Lung (tissue), 12 donors: Measurements from ENCODE around the gene LZTR1. TPM values are rescaled to one million over a fixed set of nuclear protein-coding genes. Genes with fewer than 3 reads are reported as not detected.
A peak's percentile ranks its signal among the peaks of the same experiment; 100 is the strongest.

Source experiments
- ATAC-seq: fragments of 200-7000 bp; cut with Tn5 transposase; one replicate; pipeline ENCODE4 v1.9.1; 2020; ENCODE audit warnings: moderate number of reproducible peaks; ENCODE audit not compliant: insufficient read depth, low FRiP score
- DNase-seq, 3 donors: peaks; one replicate each; pipeline ENCODE4 v3.0.0-alpha.2; 2013 to 2017
- H3K27ac ChIP-seq, 2 donors: one replicate each; pipeline ENCODE4 v1.5.1; 2013; ENCODE audit warnings: mild to moderate bottlenecking in 2 of 2, moderate library complexity in 2 of 2, control low read depth in 1 of 2, inconsistent platforms in 1 of 2, low read depth in 1 of 2, low read length in 1 of 2
- H3K27me3 ChIP-seq, 3 donors: one replicate each; pipeline ENCODE4 v1.5.1; 2013; ENCODE audit warnings: low read length in 2 of 3; ENCODE audit not compliant: control insufficient read depth in 3 of 3, insufficient read depth in 3 of 3
- H3K36me3 ChIP-seq, 4 donors: one replicate each; pipeline ENCODE4 v1.5.1; 2013; ENCODE audit warnings: low read length in 4 of 4, mild to moderate bottlenecking in 1 of 4, moderate library complexity in 1 of 4; ENCODE audit not compliant: control insufficient read depth in 4 of 4, insufficient read depth in 4 of 4
- H3K4me1 ChIP-seq, 5 donors: one replicate each; pipeline ENCODE4 v1.5.1; 2013; ENCODE audit warnings: low read length in 5 of 5, mild to moderate bottlenecking in 2 of 5, moderate library complexity in 1 of 5; ENCODE audit not compliant: control insufficient read depth in 5 of 5, insufficient read depth in 5 of 5
- H3K4me3 ChIP-seq: one replicate; pipeline ENCODE4 v1.5.1; 2013; ENCODE audit warnings: mild to moderate bottlenecking, control low read depth, moderate library complexity
- H3K9ac ChIP-seq, 2 donors: one replicate each; pipeline ENCODE4 v1.5.1; 2013; ENCODE audit warnings: low read length in 2 of 2, control low read depth in 1 of 2; ENCODE audit not compliant: insufficient read depth in 1 of 2
- H3K9me3 ChIP-seq, 4 donors: one replicate each; pipeline ENCODE4 v1.5.1; 2013; ENCODE audit warnings: low read length in 3 of 4, mild to moderate bottlenecking in 1 of 4, moderate library complexity in 1 of 4; ENCODE audit not compliant: control insufficient read depth in 4 of 4, insufficient read depth in 3 of 4
- WGBS, 2 donors: extraction: QIAGEN DNeasy Blood & Tissue Kit; methylation state at CpG; one replicate each; pipeline ENCODE4 v1.1.7; 2013; 5-methylcytosine and 5-hydroxymethylcytosine counted together
- polyA plus RNA-seq, 2 donors: library from polyadenylated mRNA; stranded (reverse); fragments of 200-250 nt; gene quantifications; one replicate each; pipeline ENCODE4 v1.2.1, GENCODE V29; 2013
- total RNA-seq, 2 donors: library from RNA; depleted of rRNA in 1 of 2; stranded (reverse); fragments of >200 nt in 1 of 2; gene quantifications; one replicate each; pipeline ENCODE4 v1.2.1, GENCODE V29; 2014 to 2021
- TF ChIP-seq, protein P1 (sequence below): IDR thresholded peaks from 2 replicates; pipeline ENCODE4 v1.5.1; 2012; ENCODE audit warnings: mild to moderate bottlenecking; ENCODE audit errors: control extremely low read depth, extremely low read depth
- donor health status: control.
- donor health status: control.
- donor health status: Bipolar disorder and iron deficiency.
- donor health status: healthy.
- donor health status: DM: yes; HTN: yes; CAD: no.

LZTR1 gene
- total and polyA plus RNA-seq, 4 donors: 33.8 to 64.9 (median 44.9) TPM

DNA sequence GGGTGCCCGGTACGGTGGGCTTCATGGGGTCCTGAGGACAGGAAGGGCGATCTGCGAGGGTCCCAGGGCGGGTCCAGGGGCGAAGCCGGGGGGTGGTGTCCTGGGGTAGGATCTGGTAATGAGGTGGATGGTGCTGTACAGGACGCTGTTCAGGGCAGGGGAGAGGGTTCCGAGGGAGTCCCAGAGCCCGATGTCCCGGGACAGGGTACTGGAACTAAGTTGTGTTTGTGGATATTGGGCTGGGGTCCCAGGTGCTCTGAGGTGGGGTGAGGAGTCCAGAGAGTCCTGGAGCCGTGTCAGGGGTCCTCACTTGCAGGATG, 426 bp downstream of the LZTR1 start:
- DNase-seq: no peak
- TF ChIP-seq, protein P1, sequence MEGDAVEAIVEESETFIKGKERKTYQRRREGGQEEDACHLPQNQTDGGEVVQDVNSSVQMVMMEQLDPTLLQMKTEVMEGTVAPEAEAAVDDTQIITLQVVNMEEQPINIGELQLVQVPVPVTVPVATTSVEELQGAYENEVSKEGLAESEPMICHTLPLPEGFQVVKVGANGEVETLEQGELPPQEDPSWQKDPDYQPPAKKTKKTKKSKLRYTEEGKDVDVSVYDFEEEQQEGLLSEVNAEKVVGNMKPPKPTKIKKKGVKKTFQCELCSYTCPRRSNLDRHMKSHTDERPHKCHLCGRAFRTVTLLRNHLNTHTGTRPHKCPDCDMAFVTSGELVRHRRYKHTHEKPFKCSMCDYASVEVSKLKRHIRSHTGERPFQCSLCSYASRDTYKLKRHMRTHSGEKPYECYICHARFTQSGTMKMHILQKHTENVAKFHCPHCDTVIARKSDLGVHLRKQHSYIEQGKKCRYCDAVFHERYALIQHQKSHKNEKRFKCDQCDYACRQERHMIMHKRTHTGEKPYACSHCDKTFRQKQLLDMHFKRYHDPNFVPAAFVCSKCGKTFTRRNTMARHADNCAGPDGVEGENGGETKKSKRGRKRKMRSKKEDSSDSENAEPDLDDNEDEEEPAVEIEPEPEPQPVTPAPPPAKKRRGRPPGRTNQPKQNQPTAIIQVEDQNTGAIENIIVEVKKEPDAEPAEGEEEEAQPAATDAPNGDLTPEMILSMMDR: no peak

DNA sequence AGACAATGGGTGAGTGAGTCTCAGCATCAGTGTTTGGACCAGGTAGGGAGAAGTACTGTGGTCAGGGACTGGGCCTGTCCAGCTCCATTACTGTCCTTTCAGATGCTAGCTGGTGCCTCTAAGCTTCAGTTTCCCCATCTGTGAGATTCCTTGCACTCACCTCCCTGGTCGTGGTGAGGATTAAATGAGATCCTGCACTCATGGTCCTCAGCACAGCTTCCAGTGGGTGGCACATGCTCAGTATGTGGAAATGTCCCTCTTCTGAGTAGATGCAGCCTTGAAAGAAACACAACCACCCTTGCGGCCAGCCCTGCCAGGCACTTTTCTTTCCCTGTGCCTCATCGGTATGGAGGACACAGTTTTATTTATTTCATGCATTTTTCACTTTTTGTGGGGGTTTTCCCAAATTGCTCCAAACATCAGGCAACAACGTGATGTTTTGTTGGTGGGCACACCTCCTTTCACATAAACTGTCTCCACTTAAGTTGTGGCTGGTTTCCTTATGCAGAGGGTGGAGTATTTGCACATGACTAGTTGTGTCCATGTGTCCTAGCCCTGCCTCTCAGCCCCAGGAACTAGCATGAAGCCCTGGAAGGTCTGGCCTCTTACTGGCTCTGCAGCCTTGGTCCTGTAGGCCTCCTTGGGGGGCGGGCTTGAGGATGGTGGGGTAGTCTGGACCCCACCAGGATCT, 1.1 kb downstream of the LZTR1 start:
- Histone ChIP-seq H3K4me3 (peak overlapping the region; percentile 92), H3K27me3 (peaks cover 0 to 3% (median 0%) of the 10 kb centered on the region in 3 donors), H3K27ac (no peak overlapping the region), H3K36me3 (peaks cover 0 to 17% (median 5%) of the 10 kb centered on the region in 4 donors), H3K9ac (peak overlapping the region; percentile 20 to 96), H3K9me3 (peaks cover 0 to 2% (median 0%) of the 10 kb centered on the region in 4 donors), H3K4me1 (peaks cover 0 to 24% (median 10%) of the 10 kb centered on the region in 5 donors)
- DNase-seq (no peak), ATAC-seq (no peak)
- WGBS, 2 donors: 75 to 77% methylated on average over 5 of the region's 5 CpGs
- TF ChIP-seq, protein P1: no peak

More for the DNA sequence above, 426 bp downstream of the LZTR1 start:
- H3K4me3 ChIP-seq: peak overlapping the region; percentile 92
- H3K4me1 ChIP-seq: peaks cover 0 to 24% (median 10%) of the 10 kb centered on the region in 5 donors
- H3K9ac ChIP-seq: peak overlapping the region; percentile 20 to 96
- peaks cover 0 to 3% (median 0%) of the 10 kb centered on the region in 3 donors for H3K27me3 ChIP-seq
- ATAC-seq: no peak
- peaks cover 0 to 3% (median 0%) of the 10 kb centered on the region in 4 donors for H3K9me3 ChIP-seq
- peak overlapping the region; percentile 92 to 96 for H3K27ac ChIP-seq
- WGBS, 2 donors: 1% methylated on average over 12 of the region's 12 CpGs
- peaks cover 0 to 12% (median 5%) of the 10 kb centered on the region in 4 donors for H3K36me3 ChIP-seq

DNA sequence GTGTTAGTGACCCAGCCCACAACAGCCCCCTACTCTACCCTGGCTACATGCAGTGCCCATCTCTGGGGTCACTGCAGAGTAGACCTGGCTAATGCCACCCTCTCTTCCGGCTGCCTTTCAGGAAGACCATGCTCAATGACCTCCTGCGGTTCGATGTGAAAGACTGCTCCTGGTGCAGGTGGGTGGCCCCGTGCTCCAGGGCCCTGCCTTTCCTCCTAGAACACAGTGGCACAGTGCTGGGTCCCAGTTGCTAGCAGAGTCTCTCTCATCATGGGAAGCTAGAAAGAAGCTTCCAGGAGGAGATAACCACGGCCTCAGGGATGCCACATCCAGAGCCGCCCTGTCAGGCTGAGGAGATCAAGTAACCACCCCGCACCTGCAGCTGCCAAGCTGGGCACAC, 3.6 kb downstream of the LZTR1 start:
- Histone ChIP-seq H3K36me3 (peaks cover 0 to 26% (median 5%) of the 10 kb centered on the region in 4 donors), H3K4me1 (peaks cover 0 to 17% (median 10%) of the 10 kb centered on the region in 5 donors), H3K9me3 (no peaks in the 10 kb centered on the region), H3K4me3 (no peak overlapping the region), H3K9ac (no peak overlapping the region), H3K27me3 (no peaks in the 10 kb centered on the region), H3K27ac (no peak overlapping the region)
- ATAC-seq: no peak
- no peak for DNase-seq
- TF ChIP-seq, protein P1: no peak
- WGBS, 2 donors: 96 to 97% methylated on average over 7 of the region's 7 CpGs
